ENCODE results near the gene SYAP1. TPM values are rescaled to one million over a fixed set of nuclear protein-coding genes. Genes with fewer than 3 reads are reported as not detected.

The SYAP1 gene
- total and polyA plus RNA-seq, 9 of the 15 experiments (the other 6 are each of a cell fraction or from before 2014, with no cell fraction given): 5.7 to 35.3 (median 27.6) TPM

DNA sequence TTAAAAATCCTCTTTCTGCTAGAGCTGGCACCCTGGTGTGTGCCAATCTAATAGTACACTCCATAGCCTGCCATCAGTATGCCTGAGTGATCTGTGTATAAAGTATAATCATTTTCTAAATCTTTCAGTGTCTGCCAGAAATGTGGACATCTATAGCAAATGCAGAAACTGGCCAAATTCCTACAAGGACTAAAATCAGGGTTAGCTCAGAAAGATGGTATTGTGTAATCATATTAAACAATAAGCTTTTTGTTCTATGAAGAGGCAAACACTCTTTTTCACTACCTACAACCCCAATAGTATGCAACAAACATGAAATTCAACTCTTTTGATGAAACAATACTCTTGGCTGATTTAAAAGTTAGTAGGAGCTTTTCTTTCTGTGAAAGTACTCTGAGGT lies 59.1 kb downstream of the SYAP1 start:
- no peak overlapping the region for H3K4me2 ChIP-seq (ENCODE audit: insufficient read depth, low read length)
- H3K79me2 ChIP-seq (ENCODE audit: control insufficient read depth, insufficient read depth, low read length): no peaks in the 10 kb centered on the region
- in situ Hi-C loops (cut with MboI): no loop called here
- no TSS peak for BruUV-seq (replicated peaks)
- H3K27me3 ChIP-seq (ENCODE audit: control insufficient read depth in 2 of 2, insufficient read depth in 2 of 2, low read length in 2 of 2): no peaks in the 10 kb centered on the region
- H3K9me1 ChIP-seq (ENCODE audit: control insufficient read depth, insufficient read depth, low read length): no peaks in the 10 kb centered on the region
- TF ChIP-seq FOXM1 (IDR thresholded peaks at IDR 0.05; ENCODE audit: low read depth) (no peak), FOXM1 (CRISPR knock-in tag; IDR thresholded peaks at IDR 0.05; ENCODE audit: low read depth) (no peak), TEAD1 (CRISPR knock-in tag; IDR thresholded peaks at IDR 0.05) (no peak), CEBPG (CRISPR knock-in tag; IDR thresholded peaks at IDR 0.05) (no peak), CEBPG (tag; conservative IDR thresholded peaks at IDR 0.05 in 1 of 2, IDR thresholded peaks at IDR 0.05 in 1 of 2) (0 out of 4 replicates have a peak, but pooled peaks of 1 of the 2 experiments have one; percentile 27), CEBPB (tag; IDR thresholded peaks at IDR 0.05) (peak; percentile 48; the same call in 1 of the 2 replicates), RB1 (IDR thresholded peaks at IDR 0.05; ENCODE audit: low read depth) (no peak), ZFP30 (CRISPR knock-in tag; IDR thresholded peaks at IDR 0.05; ENCODE audit: borderline replicate concordance) (no peak)
- TF ChIP-seq, protein P1, sequence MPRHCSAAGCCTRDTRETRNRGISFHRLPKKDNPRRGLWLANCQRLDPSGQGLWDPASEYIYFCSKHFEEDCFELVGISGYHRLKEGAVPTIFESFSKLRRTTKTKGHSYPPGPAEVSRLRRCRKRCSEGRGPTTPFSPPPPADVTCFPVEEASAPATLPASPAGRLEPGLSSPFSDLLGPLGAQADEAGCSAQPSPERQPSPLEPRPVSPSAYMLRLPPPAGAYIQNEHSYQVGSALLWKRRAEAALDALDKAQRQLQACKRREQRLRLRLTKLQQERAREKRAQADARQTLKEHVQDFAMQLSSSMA (CRISPR knock-in tag; IDR thresholded peaks at IDR 0.05): no peak
- H3K4me1 ChIP-seq (replicated peaks in 1 of 2; ENCODE audit: control insufficient read depth in 2 of 2, insufficient read depth in 2 of 2, low read length in 2 of 2): no peaks in the 10 kb centered on the region; a peak in 1 of 5 replicates
- intact Hi-C loops (cut with micrococcal nuclease): no loop called here
- H2AFZ ChIP-seq (ENCODE audit: low read depth, low read length): no peak overlapping the region
- FAIRE-seq (no peak), ATAC-seq (no peak), DNase-seq (ENCODE audit: extremely low read depth in 1 of 4, low spot score in 3 of 4) (no peak)
- H3K9me3 ChIP-seq (replicated peaks; ENCODE audit: control insufficient read depth, insufficient read depth, low read depth, low read length): no peaks in the 10 kb centered on the region
- H3K9ac ChIP-seq (ENCODE audit: insufficient read depth in 1 of 2, low read depth in 2 of 2, low read length in 2 of 2): no peak overlapping the region
- H3K36me3 ChIP-seq (ENCODE audit: control insufficient read depth, insufficient read depth, low read length): no peaks in the 10 kb centered on the region
- H4K20me1 ChIP-seq (replicated peaks; ENCODE audit: control insufficient read depth, insufficient read depth, low read length): no peaks in the 10 kb centered on the region
- no peak overlapping the region for H3K4me3 ChIP-seq
- ChIA-PET CTCF (ENCODE audit: low intra/inter-chr PET ratio) (no interaction called here), POLR2A (no interaction called here)
- no peak overlapping the region for H3K27ac ChIP-seq (ENCODE audit: extremely low read depth, low read depth, low read length)

All from K562 (cell line).